Esophagus muscularis mucosa (tissue), 4 donors: ENCODE results near the gene MESP1. TPM values are rescaled to one million over a fixed set of nuclear protein-coding genes. Genes with fewer than 3 reads are reported as not detected.
"Not testable (repeated sequence)": the region's sequence is repeated elsewhere in the genome, so short reads cannot be mapped to it uniquely, and the experiment has no call there.

ENCODE experiments used
- DNase-seq: peaks from one replicate; pipeline ENCODE4 v3.0.0-alpha.2; 2017; ENCODE audit errors: extremely low spot score
- H3K27ac ChIP-seq, 4 donors: fragments of 200-600 bp; sonication (generic); replicated peaks in 1 of 4; 1 replicate in 3 of 4; 2 replicates in 1 of 4; pipeline ENCODE4 v1.5.1; 2016 to 2019; ENCODE audit warnings: mild to moderate bottlenecking in 1 of 4
- H3K27me3 ChIP-seq, 4 donors: fragments of 200-600 bp; sonication (generic); one replicate each; pipeline versions ENCODE4 v1.5.1 to v1.6.0; 2016 to 2019
- H3K36me3 ChIP-seq, 4 donors: fragments of 200-600 bp; sonication (generic); one replicate each; pipeline ENCODE4 v1.5.1; 2016 to 2019
- H3K4me1 ChIP-seq, 4 donors: fragments of 200-600 bp; sonication (generic); one replicate each; pipeline ENCODE4 v1.5.1; 2016 to 2019
- H3K4me3 ChIP-seq, 4 donors: fragments of 200-600 bp; sonication (generic); 1 replicate in 2 of 4; 2 replicates in 2 of 4; pipeline ENCODE4 v1.5.1; 2016 to 2019; ENCODE audit warnings: mild to moderate bottlenecking in 4 of 4, moderate library complexity in 1 of 4
- H3K9me3 ChIP-seq, 4 donors: fragments of 200-600 bp; sonication (generic); 1 replicate in 3 of 4; 2 replicates in 1 of 4; pipeline ENCODE4 v1.5.1; 2016 to 2019
- CTCF ChIP-seq, 3 experiments: fragments of 200-600 bp in 2 of 3; fragments of 450-650 bp in 1 of 3; sonication (generic) in 2 of 3; IDR thresholded peaks; one replicate each; pipeline ENCODE4 v1.5.1; 2017 to 2019; ENCODE audit warnings: antibody characterized with exemption in 3 of 3, mild to moderate bottlenecking in 2 of 3, moderate library complexity in 1 of 3
- EP300 ChIP-seq: sonication (generic); formaldehyde crosslinking; IDR thresholded peaks from one replicate; pipeline ENCODE4 v1.6.1; 2017; ENCODE audit warnings: antibody characterized with exemption
- POLR2A ChIP-seq: fragments of 450-650 bp; IDR thresholded peaks from one replicate; pipeline ENCODE4 v1.6.1; 2017; ENCODE audit warnings: antibody characterized with exemption, moderate library complexity, mild to moderate bottlenecking, low read depth
- POLR2AphosphoS5 ChIP-seq, 2 donors: sonication (generic); formaldehyde crosslinking; IDR thresholded peaks; one replicate each; pipeline ENCODE4 v1.6.1; 2017; ENCODE audit warnings: antibody characterized with exemption in 2 of 2
- WGBS: methylation state at CpG from one replicate; pipeline ENCODE4 v1.1.5; 2018; 5-methylcytosine and 5-hydroxymethylcytosine counted together
- intact Hi-C: fragments of 100-400 bp; cut with DNase I; formaldehyde crosslinking; loops from one replicate; pipeline ENCODE4 v1.15.1; 2023
- total RNA-seq, 4 donors: library from RNA; depleted of rRNA; stranded (reverse); fragments of >200 nt; gene quantifications; one replicate each; pipeline versions ENCODE4 v1.1.0 to v1.2.1, GENCODE V29; 2016

MESP1 gene
- total RNA-seq, 4 donors from 2014 or later, result 0.50 to 2.8 (median 1.7) TPM

GRCh38 chr15:89790661-89791060, 39.6 kb upstream of the MESP1 start:
- TF ChIP-seq CTCF (IDR thresholded peaks at IDR 0.05) (no peak), POLR2A (no peak), EP300 (no peak), POLR2AphosphoS5 (IDR thresholded peaks at IDR 0.05) (no peak)
- Histone ChIP-seq H3K9me3 (peaks cover 0 to 14% (median 5%) of the 10 kb centered on the region in 4 donors), H3K4me1 (peaks cover 0 to 4% (median 0%) of the 10 kb centered on the region in 4 donors), H3K27ac (no peak overlapping the region), H3K4me3 (no peak overlapping the region), H3K36me3 (no peaks in the 10 kb centered on the region), H3K27me3 (no peaks in the 10 kb centered on the region)
- 87% methylated on average over 16 of the region's 16 CpGs for WGBS
- DNase-seq, result no peak
- intact Hi-C loops, result no loop called here

- H3K4me3 ChIP-seq, result no peak overlapping the region
- peaks cover 0 to 14% (median 5%) of the 10 kb centered on the region in 4 donors for H3K9me3 ChIP-seq
- peaks cover 0 to 2% (median 0%) of the 10 kb centered on the region in 4 donors for H3K4me1 ChIP-seq
- 79% methylated on average over 10 of the region's 10 CpGs for WGBS
- no peak for DNase-seq
- H3K36me3 ChIP-seq, result no peaks in the 10 kb centered on the region
- TF ChIP-seq EP300 (no peak), CTCF (IDR thresholded peaks at IDR 0.05) (no peak), POLR2A (no peak), POLR2AphosphoS5 (IDR thresholded peaks at IDR 0.05) (no peak)
- no peaks in the 10 kb centered on the region for H3K27me3 ChIP-seq
- H3K27ac ChIP-seq, result no peak overlapping the region
- intact Hi-C loops, result no loop called here
Observed at GRCh38 chr15:89790206-89790605, 39.2 kb upstream of the MESP1 start.

- H3K4me1 ChIP-seq, H3K27me3 ChIP-seq, H3K36me3 ChIP-seq, DNase-seq, intact Hi-C loops, H3K4me3 ChIP-seq, H3K27ac ChIP-seq: not testable (repeated sequence)
- 97% methylated on average over 4 of the region's 4 CpGs for WGBS
- peaks cover 0 to 14% (median 5%) of the 10 kb centered on the region in 4 donors for H3K9me3 ChIP-seq
Observed at GRCh38 chr15:89788585-89788984, 37.5 kb upstream of the MESP1 start.

- no peaks in the 10 kb centered on the region for H3K4me1 ChIP-seq
- 98% methylated on average over 3 of the region's 3 CpGs for WGBS
- no peak overlapping the region for H3K4me3 ChIP-seq
- no peak overlapping the region for H3K27ac ChIP-seq
- no peaks in the 10 kb centered on the region for H3K36me3 ChIP-seq
- TF ChIP-seq EP300, result no peak
- no peak for TF ChIP-seq POLR2AphosphoS5 (IDR thresholded peaks at IDR 0.05)
- no peak for TF ChIP-seq CTCF (IDR thresholded peaks at IDR 0.05)
- TF ChIP-seq POLR2A, result no peak
- H3K27me3 ChIP-seq, result no peaks in the 10 kb centered on the region
- H3K9me3 ChIP-seq, result peaks cover 0 to 14% (median 5%) of the 10 kb centered on the region in 4 donors
- intact Hi-C loops, result no loop called here
- DNase-seq, result no peak
Observed at GRCh38 chr15:89787944-89788343, 36.9 kb upstream of the MESP1 start.

GRCh38 chr15:89785774-89786140, 34.7 kb upstream of the MESP1 start:
- no peak for DNase-seq
- no peak overlapping the region for H3K4me3 ChIP-seq
- H3K36me3 ChIP-seq, result no peaks in the 10 kb centered on the region
- no peaks in the 10 kb centered on the region for H3K4me1 ChIP-seq
- H3K9me3 ChIP-seq, result peaks cover 0 to 14% (median 5%) of the 10 kb centered on the region in 4 donors
- intact Hi-C loops, result no loop called here
- no peak overlapping the region for H3K27ac ChIP-seq
- H3K27me3 ChIP-seq, result no peaks in the 10 kb centered on the region
- TF ChIP-seq POLR2A (no peak), POLR2AphosphoS5 (IDR thresholded peaks at IDR 0.05) (no peak), EP300 (no peak), CTCF (IDR thresholded peaks at IDR 0.05) (no peak)
